KMS-11 (cell line): Measurements from ENCODE around the gene ZNF536.

Source experiments
- H2AFZ ChIP-seq: fragments of 200-600 bp; sonication (generic); 2 replicates; pipeline ENCODE4 v1.6.1; 2016; ENCODE audit warnings: antibody characterized with exemption, mixed run types, low read depth
- H3K27ac ChIP-seq: fragments of 200-600 bp; sonication (generic); 2 replicates; pipeline ENCODE4 v1.6.1; 2016; ENCODE audit warnings: mild to moderate bottlenecking, mixed run types
- H3K27me3 ChIP-seq: fragments of 200-600 bp; sonication (generic); 2 replicates; pipeline ENCODE4 v1.6.1; 2017; ENCODE audit warnings: mild to moderate bottlenecking, low read depth, mixed run types, moderate library complexity; ENCODE audit not compliant: insufficient read depth
- H3K36me3 ChIP-seq: fragments of 200-600 bp; sonication (generic); 2 replicates; pipeline ENCODE4 v1.6.1; 2017; ENCODE audit warnings: mild to moderate bottlenecking, mixed run types; ENCODE audit not compliant: insufficient read depth
- H3K4me1 ChIP-seq: fragments of 200-600 bp; sonication (generic); 2 replicates; pipeline ENCODE4 v1.6.1; 2016; ENCODE audit warnings: mild to moderate bottlenecking, low read depth, mixed run types; ENCODE audit not compliant: poor library complexity, severe bottlenecking
- H3K4me2 ChIP-seq: fragments of 200-600 bp; sonication (generic); 2 replicates; pipeline ENCODE4 v1.7.0; 2016; ENCODE audit warnings: mild to moderate bottlenecking, mixed run types
- H3K4me3 ChIP-seq: fragments of 200-600 bp; sonication (generic); IDR thresholded peaks from 2 replicates; pipeline ENCODE4 v1.6.1; 2017; ENCODE audit warnings: low read depth, low read length, mixed read lengths; ENCODE audit not compliant: insufficient read depth
- H3K79me2 ChIP-seq: fragments of 200-600 bp; sonication (generic); 2 replicates; pipeline ENCODE4 v1.6.1; 2016; ENCODE audit warnings: low read depth, mixed run types; ENCODE audit not compliant: insufficient read depth
- H3K9ac ChIP-seq: fragments of 200-600 bp; sonication (generic); 2 replicates; pipeline ENCODE4 v1.6.1; 2016; ENCODE audit warnings: mild to moderate bottlenecking, mixed run types
- H4K20me1 ChIP-seq: fragments of 200-600 bp; sonication (generic); 2 replicates; pipeline ENCODE4 v1.6.1; 2016; ENCODE audit warnings: mild to moderate bottlenecking, mixed run types; ENCODE audit not compliant: insufficient read depth
- CTCF ChIP-seq: fragments of 200-600 bp; sonication (generic); conservative IDR thresholded peaks from 2 replicates; pipeline ENCODE4 v1.6.1; 2017; ENCODE audit warnings: low read depth, mild to moderate bottlenecking, antibody characterized with exemption, low read length, moderate library complexity, mixed read lengths

ZNF536 gene

GRCh38 chr19:30556230-30556711 is 184.1 kb downstream of the ZNF536 start:
- H3K4me2 ChIP-seq = no peak overlapping the region
- H3K79me2 ChIP-seq = no peaks in the 10 kb centered on the region
- H3K4me1 ChIP-seq = no peaks in the 10 kb centered on the region
- TF ChIP-seq CTCF = no peak
- no peak overlapping the region for H3K9ac ChIP-seq
- H3K36me3 ChIP-seq = no peaks in the 10 kb centered on the region
- H4K20me1 ChIP-seq = no peaks in the 10 kb centered on the region
- no peak overlapping the region for H3K27ac ChIP-seq
- peaks cover 3% of the 10 kb centered on the region; the same call in 1 of the 2 replicates for H3K27me3 ChIP-seq
- H3K4me3 ChIP-seq = no peak overlapping the region
- H2AFZ ChIP-seq = no peak overlapping the region

- H3K27ac ChIP-seq = no peak overlapping the region
- no peak for TF ChIP-seq CTCF
Measured at GRCh38 chr19:30557212-30557611, 185.0 kb downstream of the ZNF536 start.

GRCh38 chr19:30557927-30558557 is 185.9 kb downstream of the ZNF536 start:
- TF ChIP-seq CTCF = no peak
- Histone ChIP-seq H3K9ac (no peak overlapping the region), H3K36me3 (no peaks in the 10 kb centered on the region), H3K4me2 (no peak overlapping the region), H3K79me2 (no peaks in the 10 kb centered on the region), H2AFZ (no peak overlapping the region), H3K4me3 (no peak overlapping the region), H4K20me1 (no peaks in the 10 kb centered on the region), H3K27ac (no peak overlapping the region), H3K4me1 (no peaks in the 10 kb centered on the region), H3K27me3 (peaks cover 3% of the 10 kb centered on the region; the same call in 1 of the 2 replicates)

More at GRCh38 chr19:30557212-30557611, 185.0 kb downstream of the ZNF536 start:
- Histone ChIP-seq H2AFZ (no peak overlapping the region), H3K27me3 (peaks cover 3% of the 10 kb centered on the region; the same call in 1 of the 2 replicates), H3K79me2 (no peaks in the 10 kb centered on the region), H3K4me3 (no peak overlapping the region), H4K20me1 (no peaks in the 10 kb centered on the region), H3K4me1 (no peaks in the 10 kb centered on the region), H3K9ac (no peak overlapping the region), H3K4me2 (no peak overlapping the region), H3K36me3 (no peaks in the 10 kb centered on the region)

- Histone ChIP-seq H3K4me3 (no peak overlapping the region), H3K9ac (no peak overlapping the region), H3K27me3 (peaks cover 3% of the 10 kb centered on the region; the same call in 1 of the 2 replicates), H3K27ac (no peak overlapping the region), H3K36me3 (no peaks in the 10 kb centered on the region), H3K4me1 (no peaks in the 10 kb centered on the region), H4K20me1 (no peaks in the 10 kb centered on the region), H3K79me2 (no peaks in the 10 kb centered on the region), H3K4me2 (no peak overlapping the region), H2AFZ (no peak overlapping the region)
- no peak for TF ChIP-seq CTCF
Measured at GRCh38 chr19:30558793-30559192, 186.6 kb downstream of the ZNF536 start.
